Activated CD8-positive, alpha-beta memory T cell treated with anti-CD3 and anti-CD28 coated beads for 24 hours (primary cell): ENCODE data around the gene CMIP.
"Not testable (repeated sequence)": the region's sequence is repeated elsewhere in the genome, so short reads cannot be mapped to it uniquely, and the experiment has no call there.

ENCODE experiments used
- DNase-seq: peaks from one replicate; pipeline ENCODE4 v3.0.0-alpha.2; 2020

Gene CMIP

DNA sequence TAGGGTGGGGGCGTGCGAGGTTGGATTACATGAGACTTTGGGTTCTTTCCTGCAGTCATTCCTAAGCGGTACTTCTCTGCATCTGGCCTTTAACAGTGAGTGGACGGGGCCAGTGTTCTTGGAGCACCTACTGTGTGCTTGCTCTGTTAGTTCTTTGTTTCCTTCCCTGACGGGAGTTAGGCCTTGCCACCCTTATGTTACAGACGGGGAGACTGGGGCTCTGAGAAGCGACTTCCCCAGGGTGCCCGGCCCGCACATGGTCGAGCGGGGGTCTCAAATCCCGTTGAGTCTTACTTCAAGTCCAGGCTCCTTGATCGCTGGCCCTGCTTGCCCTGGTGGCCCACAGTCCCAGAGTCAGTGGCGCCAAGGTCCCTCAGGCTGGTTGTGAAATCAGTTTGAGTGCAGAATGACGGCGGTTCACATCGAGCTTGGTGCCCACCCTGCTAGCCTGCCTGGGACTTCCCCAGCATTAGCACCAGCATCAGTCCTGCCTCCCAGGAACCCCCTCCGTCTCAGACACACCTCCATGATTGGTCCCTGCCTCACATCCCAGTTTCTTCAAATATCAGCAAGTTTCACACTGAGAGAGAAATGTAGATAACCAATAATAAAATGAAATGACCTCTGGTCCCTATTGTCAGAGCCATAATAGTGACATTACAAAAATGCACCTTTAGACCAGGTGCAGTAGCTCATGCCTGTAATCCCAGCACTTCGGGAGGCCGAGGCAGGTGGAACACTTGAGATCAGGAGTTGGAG lies 128.0 kb downstream of the CMIP start:
- DNase-seq, result no peak

DNA sequence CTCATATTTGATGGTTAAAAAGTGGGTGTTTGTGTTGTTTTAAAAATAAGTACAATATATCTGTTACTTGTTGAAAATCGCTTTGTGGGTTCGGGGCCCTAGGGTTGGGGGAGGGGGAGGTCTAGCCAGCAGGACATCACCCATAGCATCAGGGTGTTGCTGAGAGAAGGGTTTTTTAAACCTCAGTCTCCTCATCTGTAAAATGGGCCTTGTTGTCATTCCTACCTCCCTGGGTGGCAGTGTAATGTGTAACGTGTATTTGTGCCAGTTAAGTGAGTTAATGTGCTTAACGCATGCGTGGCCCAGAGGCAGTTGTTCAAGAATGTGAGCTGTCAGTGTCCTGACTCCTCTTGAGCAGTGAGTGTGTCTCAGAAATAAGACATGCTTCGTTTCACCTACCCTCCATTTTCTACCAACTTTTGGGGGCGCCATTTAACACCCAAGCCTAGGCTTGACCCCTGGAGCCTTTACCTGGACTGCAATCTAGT lies 129.0 kb downstream of the CMIP start:
- DNase-seq, result no peak

DNA sequence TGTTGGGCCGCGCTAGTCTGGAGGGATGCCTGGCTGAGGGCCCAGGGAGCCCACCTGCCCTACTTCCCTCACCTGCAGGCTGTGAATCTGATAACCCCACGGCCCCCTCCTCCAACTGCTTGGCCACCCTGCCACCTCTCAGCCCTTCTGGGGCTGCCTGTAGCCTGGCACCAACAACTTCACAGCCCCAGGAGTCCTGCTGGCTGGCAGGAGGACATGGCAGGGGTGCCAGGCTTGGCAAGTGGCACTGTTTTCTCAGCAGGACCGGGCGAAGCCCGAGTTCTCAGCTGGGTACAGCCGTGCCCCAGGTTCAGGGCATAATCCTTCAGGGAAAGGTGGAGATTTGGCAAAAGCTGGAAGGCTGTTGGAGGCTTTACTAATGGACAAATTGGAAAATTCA lies 129.6 kb downstream of the CMIP start:
- no peak for DNase-seq

DNA sequence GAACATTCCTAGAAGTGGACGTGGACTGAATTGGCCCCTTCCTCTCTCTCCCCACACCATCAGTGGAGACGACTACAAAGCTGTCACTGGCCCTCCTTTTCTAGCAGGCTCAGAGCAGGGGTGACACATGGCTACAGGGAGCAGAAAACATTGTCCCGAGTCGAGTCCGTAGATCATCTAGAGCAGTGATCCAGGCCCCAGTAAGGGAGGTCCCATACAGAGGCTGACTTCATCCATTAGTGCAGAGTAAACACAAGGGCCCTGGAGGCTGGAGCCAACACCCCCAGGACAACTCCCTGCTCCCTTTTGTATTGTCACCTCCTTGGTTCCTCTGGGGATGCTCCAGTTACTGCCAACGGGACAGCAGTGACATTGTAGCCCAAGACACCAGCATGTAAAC lies 130.7 kb downstream of the CMIP start:
- DNase-seq, result no peak

DNA sequence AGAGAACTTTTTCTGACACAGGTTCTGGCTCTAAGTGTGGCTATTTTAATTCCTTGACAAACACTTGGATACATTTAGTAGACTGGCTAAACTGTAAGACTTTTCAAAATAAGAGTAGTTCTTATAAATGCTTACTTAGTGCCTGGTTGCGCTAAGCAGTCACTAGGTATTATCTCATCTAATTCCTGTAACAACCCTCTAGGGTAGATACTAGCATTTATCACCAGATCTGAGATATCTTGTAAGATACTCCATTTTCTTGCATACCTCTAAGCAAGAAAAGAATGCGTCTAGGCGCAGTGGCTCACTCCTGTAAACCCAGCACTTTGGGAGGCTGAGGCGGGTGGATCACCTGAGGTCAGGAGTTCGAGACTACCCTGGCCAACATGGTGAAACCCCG lies 131.2 kb downstream of the CMIP start:
- DNase-seq, result no peak

DNA sequence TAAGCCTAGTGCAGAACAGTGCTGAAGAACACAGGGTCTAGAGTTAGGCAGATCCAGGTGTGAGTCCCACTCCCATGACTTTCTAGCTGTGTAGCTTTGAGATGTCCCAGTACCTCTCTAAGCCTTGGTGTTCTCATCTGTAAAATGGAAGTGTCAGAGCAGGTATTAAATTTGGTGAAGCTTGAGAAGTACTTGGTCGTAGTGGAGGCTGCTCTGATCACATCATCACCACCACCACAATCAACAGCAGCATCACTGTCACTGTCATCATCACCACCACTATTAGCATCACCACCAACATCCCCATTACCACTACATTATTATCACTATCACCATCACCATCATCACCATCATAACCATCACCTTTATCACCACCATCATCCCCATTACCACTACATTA lies 132.1 kb downstream of the CMIP start:
- DNase-seq, result no peak

DNA sequence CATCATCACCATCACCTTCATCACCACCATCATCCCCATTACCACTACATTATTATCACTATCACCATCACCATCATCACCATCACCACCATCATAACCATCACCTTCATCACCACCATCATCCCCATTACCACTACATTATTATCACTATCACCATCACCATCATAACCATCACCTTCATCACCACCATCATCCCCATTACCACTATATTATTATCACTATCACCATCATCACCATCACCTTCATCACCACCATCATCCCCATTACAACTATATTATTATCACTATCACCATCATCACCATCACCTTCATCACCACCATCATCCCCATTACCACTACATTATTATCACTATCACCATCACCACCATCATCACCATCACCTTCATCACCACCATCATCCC lies 132.7 kb downstream of the CMIP start:
- not testable (repeated sequence) for DNase-seq

DNA sequence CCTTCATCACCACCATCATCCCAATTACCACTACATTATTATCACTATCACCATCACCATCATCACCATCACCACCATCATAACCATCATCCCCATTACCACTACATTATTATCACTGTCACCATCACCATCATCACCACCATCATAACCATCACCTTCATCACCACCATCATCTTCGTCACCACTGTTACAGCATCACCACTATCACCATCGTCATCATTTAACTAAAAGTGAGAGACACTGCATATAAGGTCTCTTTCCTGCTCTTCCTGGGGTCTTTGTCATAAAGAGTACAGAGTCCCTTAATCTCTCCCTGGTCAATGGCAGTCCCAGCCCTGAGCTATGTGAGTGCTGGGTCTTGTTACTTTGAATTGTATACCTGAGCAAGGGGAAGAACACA lies 133.5 kb downstream of the CMIP start:
- no peak for DNase-seq

DNA sequence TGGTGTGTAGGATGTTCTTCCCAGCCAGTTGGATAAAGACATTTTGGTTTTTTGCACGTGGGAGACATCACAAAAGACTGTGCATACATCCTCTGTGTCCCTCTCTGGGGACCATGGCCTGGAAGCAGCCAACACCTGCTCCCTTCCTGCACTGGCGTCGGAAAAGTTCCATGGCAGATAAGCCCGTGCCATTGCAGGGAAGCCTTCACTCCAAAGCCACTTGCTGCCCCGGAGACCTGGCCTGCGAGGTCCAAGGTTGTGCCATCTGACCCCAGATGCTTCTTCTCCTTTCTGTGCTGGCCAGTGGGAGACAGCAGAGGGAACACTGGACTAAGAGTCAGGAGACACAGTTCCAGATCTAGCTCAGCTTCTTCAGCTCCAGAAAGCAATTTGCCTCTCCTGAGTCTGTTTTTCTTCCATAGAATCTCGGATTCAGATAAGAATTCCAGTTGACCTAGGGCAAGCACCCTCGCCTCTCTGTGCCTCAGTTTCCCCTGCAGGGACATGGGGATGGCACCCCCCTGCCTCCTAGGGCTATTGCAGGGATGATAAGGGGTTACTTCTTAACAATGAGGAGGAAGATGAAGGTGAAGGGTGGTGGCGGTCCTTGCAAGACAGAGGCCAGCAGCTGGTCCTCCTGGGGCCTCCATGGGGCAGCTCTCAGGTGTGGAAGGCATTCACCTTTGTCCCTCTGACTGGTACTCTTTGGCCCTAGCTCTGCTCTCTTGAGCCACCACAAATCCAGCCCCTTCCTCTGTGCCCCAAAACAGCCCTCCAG lies 134.2 kb downstream of the CMIP start:
- no peak for DNase-seq

DNA sequence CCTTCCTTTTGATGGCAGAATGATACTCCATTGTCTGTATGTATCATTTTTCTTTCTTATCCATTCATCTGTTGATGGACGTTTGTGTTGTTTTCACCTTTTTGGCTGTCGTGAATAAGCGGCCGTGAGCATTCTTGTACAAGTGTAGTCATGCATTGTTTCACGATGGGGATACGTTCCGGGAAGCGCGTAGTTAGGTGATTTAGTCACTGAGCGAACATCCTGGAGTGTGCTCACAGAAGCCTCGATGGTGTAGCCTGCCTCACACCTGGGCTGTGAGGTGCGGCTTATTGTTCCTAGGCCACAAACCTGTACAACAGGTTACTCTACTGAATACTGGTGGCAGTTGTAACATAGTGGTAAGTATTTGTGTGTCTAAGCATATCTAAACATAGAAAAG lies 136.5 kb downstream of the CMIP start:
- DNase-seq, result no peak

DNA sequence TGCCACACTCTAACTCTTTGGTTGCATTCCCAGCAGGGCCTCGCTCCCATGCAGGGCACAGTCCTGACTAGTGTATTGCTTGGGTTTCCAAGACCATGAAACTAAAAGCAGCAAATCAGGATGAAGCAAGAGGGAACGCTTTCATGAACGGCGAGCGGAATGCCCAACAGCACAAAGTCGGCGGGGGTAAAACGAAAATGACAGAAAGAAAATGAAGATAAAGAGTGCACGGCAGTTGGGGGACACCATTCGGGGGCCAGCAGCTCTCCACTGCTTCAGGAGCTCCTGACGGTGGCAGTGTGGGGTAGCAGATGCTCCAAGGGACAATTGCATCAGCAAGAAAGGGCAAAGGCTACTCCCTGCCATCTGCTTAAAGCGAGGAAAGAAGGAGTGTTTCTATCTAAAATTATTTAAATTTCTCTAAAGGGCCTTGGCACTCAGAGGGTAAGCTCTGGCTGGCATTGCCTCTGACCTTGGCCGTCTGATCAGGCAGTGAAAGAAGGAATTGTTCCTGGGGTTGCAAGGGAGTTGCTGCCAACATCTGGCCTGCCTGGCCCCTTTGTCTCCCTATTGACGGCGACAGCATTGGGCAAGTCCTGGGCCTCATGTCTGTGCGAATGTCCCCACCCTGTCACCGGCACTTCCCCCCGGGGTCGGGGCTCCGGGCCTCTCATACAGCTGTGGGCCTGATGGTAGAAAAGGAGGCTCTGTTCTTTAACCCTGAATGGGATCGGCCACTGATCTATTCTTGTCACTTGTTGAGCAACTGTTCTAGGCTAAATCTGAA lies 138.2 kb downstream of the CMIP start:
- no peak for DNase-seq

DNA sequence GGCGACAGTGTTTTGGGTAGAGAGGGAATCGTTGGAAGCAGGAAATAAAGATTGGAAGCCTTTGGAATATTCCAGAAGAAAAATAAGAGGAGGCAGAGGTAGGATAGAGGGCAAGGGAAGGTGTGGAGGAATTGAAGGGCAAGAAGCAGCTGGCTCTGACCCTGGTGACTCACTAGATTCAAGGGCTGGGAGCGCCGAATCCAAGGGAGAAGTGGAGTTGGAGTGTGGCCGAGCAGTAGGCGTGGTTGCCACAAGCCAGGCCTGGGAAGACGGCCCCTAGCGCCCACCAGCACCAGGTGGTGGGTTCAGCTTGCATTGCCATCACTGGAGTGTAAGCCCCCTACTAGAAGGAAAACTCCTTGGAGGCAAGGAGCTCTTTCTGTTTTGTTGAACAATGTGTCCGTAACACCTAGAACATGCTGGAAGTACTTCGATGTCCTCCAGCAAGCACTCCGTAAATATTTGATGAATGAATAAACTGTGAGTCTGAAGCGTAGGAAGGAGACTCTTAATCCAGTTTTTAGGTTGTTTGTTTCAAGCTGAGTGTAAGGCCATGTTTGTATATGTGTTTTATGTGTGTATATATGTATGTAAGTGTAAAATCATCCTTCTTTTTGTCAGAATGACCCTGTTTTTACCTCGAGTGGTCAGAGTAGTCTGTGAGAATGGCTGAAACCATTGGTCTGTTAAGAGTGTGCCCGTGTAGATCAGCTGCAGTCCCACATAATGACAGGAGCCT lies 139.5 kb downstream of the CMIP start:
- DNase-seq, result no peak

DNA sequence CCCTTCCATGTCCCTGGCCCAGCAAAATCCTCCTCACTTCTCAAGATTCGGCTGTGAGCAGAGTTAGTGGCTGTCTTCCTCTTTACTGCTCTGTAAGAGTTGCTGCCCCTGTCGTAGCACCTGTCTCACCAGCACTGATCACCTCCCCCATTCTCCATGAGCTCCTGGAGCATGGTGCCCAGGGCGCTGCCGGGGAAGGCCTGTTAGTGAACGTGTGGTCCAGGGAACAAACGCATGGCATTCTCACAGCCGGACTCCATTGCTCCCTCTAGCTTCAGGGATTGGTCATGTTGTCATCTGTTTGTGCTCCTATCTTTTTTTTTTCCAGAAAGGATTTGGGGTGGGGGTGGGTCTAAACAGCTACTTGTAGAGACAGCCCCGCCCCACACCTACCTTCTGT lies 141.2 kb downstream of the CMIP start:
- no peak for DNase-seq

DNA sequence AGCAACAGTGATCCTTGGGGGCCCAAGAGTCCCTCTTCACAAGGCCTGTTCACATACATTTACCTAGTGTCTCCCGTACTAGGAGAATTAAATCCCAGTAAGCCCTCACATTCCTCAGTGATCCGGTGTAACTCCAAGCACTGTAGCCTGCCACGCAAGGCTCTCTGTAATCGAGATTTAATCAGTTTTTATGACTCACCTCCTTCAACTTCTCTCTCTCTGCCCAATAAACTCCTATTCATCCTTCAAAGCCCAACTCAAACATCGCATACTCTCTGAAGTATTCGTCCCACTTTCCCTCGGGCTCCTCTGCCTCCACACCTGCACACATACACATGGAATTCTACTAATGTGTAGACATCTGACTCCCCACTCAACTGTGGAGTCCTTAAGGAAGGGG lies 141.8 kb downstream of the CMIP start:
- DNase-seq, result no peak

DNA sequence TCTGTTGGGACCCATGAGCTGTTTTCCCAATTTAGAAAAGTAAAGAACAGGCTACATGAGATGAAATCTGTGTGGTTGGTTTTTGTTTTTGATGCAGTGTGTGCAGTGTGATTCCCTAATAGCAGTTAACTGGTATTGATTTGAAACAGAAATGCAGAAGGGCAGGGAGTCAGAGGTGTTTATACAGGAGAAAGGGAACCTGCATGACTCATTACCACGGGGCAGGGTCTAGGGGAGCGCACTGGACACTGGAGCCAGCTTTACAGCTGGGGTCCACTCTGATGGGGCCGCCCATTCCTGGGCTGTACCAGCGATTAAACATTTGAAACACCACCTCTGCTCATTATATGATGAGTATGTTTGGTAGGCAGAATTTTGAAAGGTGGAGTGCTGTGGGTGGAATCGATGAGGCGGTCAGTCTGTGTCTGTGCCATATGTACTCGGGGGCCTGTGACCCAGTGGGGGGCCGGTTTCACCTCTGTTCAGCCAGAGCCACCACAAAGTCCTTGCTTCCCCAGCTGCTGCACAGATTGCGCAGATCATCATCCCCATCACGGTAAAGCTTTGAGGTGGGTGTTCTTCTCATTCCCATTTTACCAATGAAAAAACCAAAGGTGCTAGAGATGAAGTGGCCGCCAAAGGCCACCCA lies 142.5 kb downstream of the CMIP start:
- DNase-seq, result no peak

DNA sequence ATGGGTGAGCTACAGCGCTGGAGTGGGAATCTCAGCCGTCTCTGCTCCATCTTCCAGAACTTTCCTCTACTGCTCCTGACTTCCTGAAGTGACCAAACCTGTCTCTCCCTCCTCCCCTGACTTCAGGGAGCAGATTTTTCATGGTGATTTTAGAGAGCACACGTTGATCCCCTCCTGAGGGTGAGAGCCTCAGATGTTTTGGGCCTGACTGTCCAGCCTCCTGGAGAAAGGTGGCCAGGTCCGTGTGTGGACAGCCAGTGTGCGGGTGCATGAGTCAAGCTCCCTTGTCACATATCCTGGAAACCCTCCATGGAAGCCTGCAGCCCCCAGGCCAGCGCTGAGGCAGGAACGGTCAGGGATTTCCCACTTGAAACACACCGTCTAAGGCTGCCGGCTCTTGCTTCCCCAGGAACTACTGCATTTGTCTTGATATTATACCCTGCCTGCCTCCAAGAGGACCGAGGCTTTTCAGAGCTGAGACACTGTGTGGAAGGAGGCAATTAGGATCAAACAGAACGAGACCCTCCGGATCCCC lies 143.1 kb downstream of the CMIP start:
- no peak for DNase-seq

DNA sequence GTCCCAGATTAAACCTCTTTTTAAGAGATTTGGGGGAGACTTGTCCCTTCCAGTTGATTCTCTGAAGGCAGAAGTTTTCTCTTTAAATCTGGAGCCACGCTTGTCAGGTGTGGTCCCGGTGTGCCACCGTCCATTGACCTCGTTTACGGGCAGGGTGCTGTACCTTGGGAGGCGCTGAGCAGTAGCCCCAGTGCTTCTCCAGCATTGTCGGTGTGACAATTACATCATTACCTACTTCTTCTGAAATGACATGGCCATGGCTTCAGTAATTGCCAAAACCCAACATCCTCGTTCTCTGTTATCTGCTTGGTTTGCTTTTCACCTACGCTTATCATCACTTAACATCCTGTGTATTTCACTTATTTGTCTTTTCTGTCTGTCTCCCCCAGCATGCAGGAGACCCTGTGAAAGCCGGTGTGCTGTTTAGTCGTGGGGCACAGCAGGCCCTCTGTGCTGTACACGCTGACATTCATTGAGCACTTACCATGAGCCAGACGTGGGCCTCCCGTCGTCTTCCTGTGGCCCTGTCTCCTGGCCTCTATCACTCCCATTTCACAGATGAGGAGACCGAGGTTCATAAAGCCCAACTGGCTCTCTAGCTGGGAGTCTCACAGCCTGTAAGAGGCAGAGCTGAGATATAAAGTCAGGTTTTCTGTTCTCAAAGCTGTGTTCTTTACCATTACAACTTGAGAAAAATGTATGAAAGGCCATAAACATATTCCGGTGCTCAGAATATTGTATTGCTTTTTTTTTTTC lies 143.9 kb downstream of the CMIP start:
- DNase-seq, result no peak

DNA sequence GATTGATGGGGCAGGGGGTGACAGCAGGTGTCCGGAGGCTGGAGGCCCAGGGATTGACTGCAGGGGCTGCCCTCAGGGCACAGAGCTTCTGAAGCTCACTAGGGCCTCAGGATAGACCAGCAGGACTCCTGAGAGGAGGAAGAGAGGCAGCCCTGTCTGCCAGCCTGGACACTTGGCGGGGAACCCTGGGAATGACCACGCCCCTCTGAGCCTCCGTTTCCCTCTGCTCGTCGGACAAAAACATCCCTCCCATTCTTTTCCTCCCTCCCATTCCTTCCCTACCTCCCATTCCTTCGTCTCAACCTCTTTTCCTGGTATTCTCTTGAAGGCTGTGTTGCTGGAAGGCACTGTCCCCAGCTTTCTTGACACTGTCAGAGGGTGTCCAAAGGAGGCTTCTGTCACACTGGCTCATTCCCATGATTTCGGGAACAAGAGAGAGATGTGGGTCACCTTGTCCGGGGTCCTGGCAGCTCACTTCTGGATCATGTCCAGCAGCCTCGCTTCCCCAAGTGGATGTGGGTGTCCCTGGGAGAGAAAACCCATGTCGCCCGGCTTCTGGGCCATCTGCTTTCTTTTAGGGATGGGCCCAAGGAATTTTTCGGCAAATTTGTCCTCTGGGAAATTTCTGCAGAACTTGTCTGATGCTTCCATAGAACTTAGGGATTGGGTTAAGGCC lies 145.5 kb downstream of the CMIP start:
- no peak for DNase-seq

DNA sequence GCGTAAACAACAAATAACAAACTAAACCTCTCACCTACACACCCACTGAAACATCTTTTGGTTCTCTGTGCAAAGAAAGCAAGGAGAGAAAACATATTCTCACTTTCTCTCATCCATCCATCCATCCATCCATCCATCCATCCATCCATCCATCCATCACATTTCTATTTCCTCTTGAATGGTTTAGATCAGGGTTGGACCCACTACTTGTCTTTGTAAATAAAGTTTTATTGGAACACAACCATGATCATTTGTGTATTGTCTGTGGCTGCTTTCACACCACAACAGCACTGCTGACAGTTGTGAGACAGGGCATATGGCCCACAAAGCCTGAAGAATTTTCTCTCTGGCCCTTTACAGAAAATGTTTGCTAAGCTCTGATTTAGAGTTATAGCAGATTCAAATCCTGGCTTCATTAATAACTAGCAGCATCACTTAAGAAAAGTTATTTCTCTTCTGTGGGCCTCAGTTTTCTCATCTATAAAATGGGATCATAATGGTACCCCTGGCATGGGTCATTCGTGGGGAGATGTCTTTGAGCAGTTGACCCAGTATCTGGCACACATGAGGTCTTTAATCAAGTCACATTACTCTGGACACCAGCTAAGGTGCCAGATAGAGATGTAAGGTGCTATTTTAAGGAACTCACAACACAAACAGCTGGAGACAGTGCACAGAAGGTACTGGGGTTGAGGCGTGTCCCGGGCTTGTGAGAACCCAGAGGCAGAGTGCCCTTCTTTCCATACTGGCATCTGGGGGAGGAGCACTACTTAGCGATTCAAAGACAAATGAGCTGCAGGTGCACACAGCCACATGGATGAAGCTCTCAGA lies 146.3 kb downstream of the CMIP start:
- no peak for DNase-seq

DNA sequence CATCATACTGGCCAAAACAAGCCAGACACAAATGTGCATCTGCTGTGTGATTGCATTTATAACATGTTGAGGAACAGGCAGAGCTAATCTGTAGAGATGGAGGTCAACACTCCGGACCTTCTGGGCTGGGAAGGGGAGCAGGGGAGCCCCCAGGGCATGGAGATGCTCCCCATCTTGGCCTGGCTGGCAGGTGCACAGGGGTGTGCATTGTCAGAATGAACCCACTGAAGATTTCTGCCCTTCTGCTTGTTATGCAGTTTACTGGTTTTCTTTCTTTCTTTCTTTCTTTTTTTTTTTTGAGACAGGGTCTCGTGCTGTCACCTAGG lies 146.9 kb downstream of the CMIP start:
- DNase-seq, result no peak
